Astrocyte of the cerebellum (primary cell): ENCODE data around the gene FIGN.

Source experiments
- DNase-seq: peaks from one replicate; pipeline ENCODE4 v3.0.0-alpha.2; 2011; ENCODE audit warnings: low read depth
- H3K4me3 ChIP-seq: 2 replicates; pipeline ENCODE4 v1.5.1; 2011; ENCODE audit warnings: mild to moderate bottlenecking, low read depth, low read length, moderate library complexity
- in situ Hi-C: cut with HindIII; loops from 2 replicates; pipeline ENCODE4 v1.10.0; 2017; ENCODE audit warnings: low sequenced_read_pairs
- TF ChIP-seq, protein P1 (sequence below): IDR thresholded peaks from 2 replicates; pipeline ENCODE4 v1.5.1; 2012; ENCODE audit warnings: low read length, low read depth, moderate library complexity, mild to moderate bottlenecking; ENCODE audit errors: missing control alignments

FIGN gene

DNA sequence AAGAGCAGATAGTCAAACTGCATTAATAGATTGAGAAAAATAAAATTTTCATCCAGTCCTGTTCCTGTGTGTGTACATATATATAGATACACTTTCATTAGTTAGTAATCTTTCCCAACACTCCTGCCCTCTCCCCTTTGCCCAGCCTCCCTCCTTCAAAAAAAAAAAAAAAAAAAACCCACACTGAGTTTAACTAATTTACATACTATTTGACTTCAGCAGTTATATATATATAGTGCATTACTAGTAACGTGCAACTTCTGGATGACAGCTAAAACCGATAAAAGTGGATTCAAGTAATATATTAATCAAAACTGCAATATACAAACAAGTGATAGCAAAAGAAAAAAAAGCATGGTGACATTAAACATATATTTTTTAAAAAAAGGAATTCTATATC lies 1.4 kb downstream of the FIGN start:
- TF ChIP-seq, protein P1, sequence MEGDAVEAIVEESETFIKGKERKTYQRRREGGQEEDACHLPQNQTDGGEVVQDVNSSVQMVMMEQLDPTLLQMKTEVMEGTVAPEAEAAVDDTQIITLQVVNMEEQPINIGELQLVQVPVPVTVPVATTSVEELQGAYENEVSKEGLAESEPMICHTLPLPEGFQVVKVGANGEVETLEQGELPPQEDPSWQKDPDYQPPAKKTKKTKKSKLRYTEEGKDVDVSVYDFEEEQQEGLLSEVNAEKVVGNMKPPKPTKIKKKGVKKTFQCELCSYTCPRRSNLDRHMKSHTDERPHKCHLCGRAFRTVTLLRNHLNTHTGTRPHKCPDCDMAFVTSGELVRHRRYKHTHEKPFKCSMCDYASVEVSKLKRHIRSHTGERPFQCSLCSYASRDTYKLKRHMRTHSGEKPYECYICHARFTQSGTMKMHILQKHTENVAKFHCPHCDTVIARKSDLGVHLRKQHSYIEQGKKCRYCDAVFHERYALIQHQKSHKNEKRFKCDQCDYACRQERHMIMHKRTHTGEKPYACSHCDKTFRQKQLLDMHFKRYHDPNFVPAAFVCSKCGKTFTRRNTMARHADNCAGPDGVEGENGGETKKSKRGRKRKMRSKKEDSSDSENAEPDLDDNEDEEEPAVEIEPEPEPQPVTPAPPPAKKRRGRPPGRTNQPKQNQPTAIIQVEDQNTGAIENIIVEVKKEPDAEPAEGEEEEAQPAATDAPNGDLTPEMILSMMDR = no peak
- H3K4me3 ChIP-seq = peak overlapping the region; percentile 76
- in situ Hi-C loops = no loop called here
- no peak for DNase-seq

DNA sequence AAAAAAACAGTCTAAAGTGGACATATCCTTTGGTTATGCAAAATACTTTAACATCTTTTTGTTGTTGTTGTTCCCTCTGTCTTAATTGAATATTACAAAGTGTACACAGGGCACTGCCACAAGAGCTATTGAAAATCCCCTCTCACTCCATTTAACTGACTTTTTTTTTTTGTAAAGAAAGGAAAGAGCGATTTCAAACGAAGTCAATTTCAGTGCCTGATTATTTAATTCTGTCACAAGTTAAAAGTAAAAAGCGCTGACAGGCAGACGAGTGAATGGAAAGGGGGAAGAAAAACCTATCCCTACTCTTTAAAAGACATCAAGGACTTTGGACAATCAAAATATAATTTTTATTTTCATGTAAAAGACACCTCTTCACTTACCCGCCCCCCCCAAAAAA lies 1.9 kb downstream of the FIGN start:
- TF ChIP-seq, protein P1 = no peak
- DNase-seq = no peak
- peak overlapping the region; percentile 76 for H3K4me3 ChIP-seq
- in situ Hi-C loops = no loop called here

DNA sequence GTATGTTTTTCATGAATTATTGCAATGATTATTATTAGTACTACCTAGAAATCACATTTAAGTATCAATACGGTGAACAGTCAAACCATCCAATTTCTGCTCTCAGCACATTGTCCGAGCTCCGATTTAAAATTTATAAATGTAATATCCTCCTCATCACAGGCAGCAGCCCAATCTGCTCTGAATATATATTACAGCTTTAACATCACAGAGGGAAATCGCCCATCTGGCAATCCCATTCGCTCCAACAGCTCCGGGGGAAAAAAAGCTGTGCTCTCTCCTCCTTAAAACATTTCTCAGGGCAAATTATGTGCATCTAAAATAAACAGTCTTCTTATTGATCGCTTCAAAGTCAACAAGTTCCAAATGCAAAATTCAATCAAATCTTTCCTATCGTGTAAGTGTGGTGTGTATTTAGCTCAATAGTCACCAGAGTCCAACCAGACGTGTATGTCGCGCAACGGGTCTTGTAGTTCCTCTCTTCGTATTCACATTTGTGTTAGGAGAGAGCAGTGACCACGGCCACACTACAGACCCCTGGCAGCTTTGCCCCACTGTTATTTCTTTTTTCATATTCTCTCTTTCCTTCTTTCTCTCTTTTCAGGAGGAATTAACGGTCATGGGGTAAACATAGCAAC lies 2.4 kb downstream of the FIGN start:
- peak overlapping the region; percentile 76 for H3K4me3 ChIP-seq
- DNase-seq = no peak
- TF ChIP-seq, protein P1 = no peak
- in situ Hi-C loops = no loop called here

DNA sequence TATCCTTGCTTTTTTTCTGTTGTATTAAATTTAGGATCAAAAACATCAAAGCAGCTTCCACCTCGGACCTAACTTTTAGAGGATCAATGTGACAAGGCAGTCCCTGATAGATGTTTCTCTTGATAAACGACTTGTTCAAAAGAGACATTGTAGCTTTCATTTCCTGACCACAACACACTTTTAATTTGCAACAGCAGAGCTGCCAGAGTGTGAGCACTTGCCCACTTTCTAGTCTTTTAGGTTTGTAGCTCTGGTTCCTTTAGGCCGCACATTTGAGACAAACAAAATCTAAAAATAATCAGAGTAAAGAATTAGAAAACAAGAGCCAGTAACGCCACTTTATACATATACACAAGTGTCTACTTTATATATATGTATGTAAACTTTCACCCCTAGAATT lies 3.1 kb downstream of the FIGN start:
- peak overlapping the region; percentile 76 for H3K4me3 ChIP-seq
- in situ Hi-C loops = no loop called here
- TF ChIP-seq, protein P1 = no peak
- no peak for DNase-seq

DNA sequence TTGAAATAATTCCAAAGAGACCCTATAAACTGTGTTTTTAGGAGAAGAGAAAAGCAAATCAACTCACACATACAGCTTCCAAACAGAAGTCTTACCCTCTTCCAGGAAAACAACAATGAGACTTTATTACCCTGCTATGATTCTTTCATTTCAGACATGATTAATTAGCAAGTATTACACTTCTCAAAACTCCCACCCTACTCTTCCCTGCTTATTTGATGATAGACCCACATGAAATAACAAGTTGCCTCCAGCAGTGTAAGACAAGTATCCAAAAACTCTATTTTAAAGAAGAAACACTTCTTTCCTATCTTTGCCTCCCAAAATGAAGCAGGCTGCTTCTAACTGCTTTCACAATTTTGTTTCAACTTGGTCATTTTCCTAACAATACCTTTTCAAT lies 4.1 kb downstream of the FIGN start:
- no peak overlapping the region for H3K4me3 ChIP-seq
- no peak for DNase-seq
- TF ChIP-seq, protein P1 = no peak
- in situ Hi-C loops = no loop called here

DNA sequence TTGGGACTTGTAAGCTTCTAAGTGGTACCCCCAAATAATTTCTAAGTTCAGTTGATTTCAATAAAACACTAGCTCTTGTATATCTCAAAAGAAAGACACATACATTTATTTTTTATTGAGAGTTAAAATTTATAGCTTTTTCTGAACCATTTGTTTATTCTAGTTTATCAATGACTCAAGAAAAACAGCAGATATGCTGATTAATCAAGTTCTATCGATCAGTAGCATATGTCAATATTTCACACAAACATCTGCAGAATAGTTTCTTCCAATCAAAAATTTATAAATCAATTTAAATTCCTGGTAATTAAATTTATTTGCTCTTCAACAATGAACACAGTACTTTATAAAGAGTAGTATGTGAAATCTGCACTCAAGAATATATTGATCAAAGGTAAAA lies 5.3 kb downstream of the FIGN start:
- no peak for DNase-seq
- TF ChIP-seq, protein P1 = no peak
- in situ Hi-C loops = no loop called here

DNA sequence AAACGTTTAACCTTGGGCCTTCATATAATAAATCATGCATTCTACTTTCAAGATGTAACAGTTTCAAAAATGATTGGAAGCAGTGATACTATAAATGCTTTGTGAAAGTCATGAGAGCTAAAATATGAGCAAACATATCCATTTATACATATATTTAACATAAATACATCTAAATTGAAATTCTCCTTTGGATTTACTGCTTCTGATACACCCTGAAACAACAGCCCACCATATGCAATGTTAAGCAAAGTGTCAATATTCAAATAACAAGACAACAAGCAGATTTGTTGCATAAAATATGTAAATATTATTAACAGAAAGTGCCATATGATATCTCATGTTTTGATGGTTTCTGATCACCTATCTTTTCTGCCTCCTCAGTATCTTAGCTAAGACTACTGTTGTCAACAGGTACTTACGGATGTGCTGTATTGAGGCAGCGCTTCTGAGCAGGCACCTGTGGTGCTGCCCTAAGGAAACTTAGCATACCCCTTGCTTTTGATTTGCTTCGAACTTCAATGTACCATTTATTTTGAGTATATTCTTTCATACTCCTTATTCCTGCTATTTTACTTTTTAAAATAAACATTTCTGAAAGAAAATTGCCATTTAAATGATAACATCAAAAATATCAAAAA lies 6.1 kb downstream of the FIGN start:
- TF ChIP-seq, protein P1 = no peak
- in situ Hi-C loops = no loop called here
- DNase-seq = no peak
- H3K4me3 ChIP-seq = no peak overlapping the region

More for the DNA sequence above, 5.3 kb downstream of the FIGN start:
- no peak overlapping the region for H3K4me3 ChIP-seq
